ENCODE measurements around the gene BTBD10.

Gene BTBD10

GRCh38 chr11:13502492-13502891 lies 39.5 kb upstream of the BTBD10 start (continued):
- no peak for TF ChIP-seq TSHZ2 (CRISPR knock-in tag; IDR thresholded peaks at IDR 0.05)
- no peak for TF ChIP-seq ZFP30 (CRISPR knock-in tag; IDR thresholded peaks at IDR 0.05)
- TF ChIP-seq ESRRG (CRISPR knock-in tag; IDR thresholded peaks at IDR 0.05) = no peak
- TF ChIP-seq OSR1 (CRISPR knock-in tag; IDR thresholded peaks at IDR 0.05) = no peak
- TF ChIP-seq ARNTL (CRISPR knock-in tag; IDR thresholded peaks at IDR 0.05; ENCODE audit: borderline replicate concordance, low read depth) = no peak

- ATAC-seq = no peak
- TF ChIP-seq PATZ1 (CRISPR knock-in tag; IDR thresholded peaks at IDR 0.05; ENCODE audit: borderline replicate concordance) (no peak), SNAI2 (CRISPR knock-in tag; IDR thresholded peaks at IDR 0.05) (no peak), ZC3H10 (CRISPR knock-in tag; IDR thresholded peaks at IDR 0.05) (no peak), GLIS3 (CRISPR knock-in tag; IDR thresholded peaks at IDR 0.05) (no peak), CREB5 (CRISPR knock-in tag; IDR thresholded peaks at IDR 0.05; ENCODE audit: low read depth) (no peak), ISL1 (CRISPR knock-in tag; IDR thresholded peaks at IDR 0.05) (no peak), RARB (CRISPR knock-in tag; IDR thresholded peaks at IDR 0.05) (no peak), TOX (CRISPR knock-in tag; IDR thresholded peaks at IDR 0.05; ENCODE audit: borderline replicate concordance) (no peak), PPARA (CRISPR knock-in tag; IDR thresholded peaks at IDR 0.05; ENCODE audit: borderline replicate concordance) (no peak), TSHZ2 (CRISPR knock-in tag; IDR thresholded peaks at IDR 0.05) (no peak), ARNTL (CRISPR knock-in tag; IDR thresholded peaks at IDR 0.05; ENCODE audit: borderline replicate concordance, low read depth) (no peak), ZFP30 (CRISPR knock-in tag; IDR thresholded peaks at IDR 0.05) (no peak), ZNF8 (CRISPR knock-in tag; IDR thresholded peaks at IDR 0.05) (no peak), ESRRG (CRISPR knock-in tag; IDR thresholded peaks at IDR 0.05) (no peak)
Observed at GRCh38 chr11:13495929-13496328, 32.9 kb upstream of the BTBD10 start, which contains the start of gene PTH. PTH (minus strand) TSS chr11:13495997; CDS start chr11:13492855, 3,142 bp downstream.

- no peak for ATAC-seq
- TF ChIP-seq ISL1 (CRISPR knock-in tag; IDR thresholded peaks at IDR 0.05) (no peak), RARB (CRISPR knock-in tag; IDR thresholded peaks at IDR 0.05) (no peak), ZNF70 (CRISPR knock-in tag; IDR thresholded peaks at IDR 0.05) (no peak), OSR1 (CRISPR knock-in tag; IDR thresholded peaks at IDR 0.05) (no peak), CSDC2 (CRISPR knock-in tag; IDR thresholded peaks at IDR 0.05) (no peak), TCF4 (CRISPR knock-in tag; IDR thresholded peaks at IDR 0.05; ENCODE audit: borderline replicate concordance) (no peak), BACH2 (CRISPR knock-in tag; IDR thresholded peaks at IDR 0.05; ENCODE audit: borderline replicate concordance) (no peak), TSHZ2 (CRISPR knock-in tag; IDR thresholded peaks at IDR 0.05) (no peak), POU6F1 (CRISPR knock-in tag; IDR thresholded peaks at IDR 0.05; ENCODE audit: borderline replicate concordance, low read depth) (no peak), PPARA (CRISPR knock-in tag; IDR thresholded peaks at IDR 0.05; ENCODE audit: borderline replicate concordance) (no peak), ZC3H10 (CRISPR knock-in tag; IDR thresholded peaks at IDR 0.05) (no peak), ESRRG (CRISPR knock-in tag; IDR thresholded peaks at IDR 0.05) (no peak), ZNF565 (CRISPR knock-in tag; conservative IDR thresholded peaks at IDR 0.05; ENCODE audit: low read depth) (no peak), CSRNP3 (CRISPR knock-in tag; IDR thresholded peaks at IDR 0.05) (no peak), GLIS3 (CRISPR knock-in tag; IDR thresholded peaks at IDR 0.05) (no peak), ZFP3 (CRISPR knock-in tag; IDR thresholded peaks at IDR 0.05) (no peak)
Observed at GRCh38 chr11:13494051-13494450, 31.0 kb upstream of the BTBD10 start.

All from SK-N-SH treated with all-trans-retinoic acid at 6 μM for 48 hours (cell line).